HCT116 (cell line): ENCODE measurements around the gene CASP5. TPM values are rescaled to one million over a fixed set of nuclear protein-coding genes. Genes with fewer than 3 reads are reported as not detected.

Experiments
- ATAC-seq: fragments of 200-7000 bp; cut with Tn5 transposase; 2 replicates; pipeline ENCODE4 v1.9.1; 2020; ENCODE audit warnings: mild to moderate bottlenecking, moderate library complexity
- BruUV-seq: library from RNA; stranded (reverse); fragments of 400-500 nt; replicated peaks from 2 replicates; lab custom pipeline; 2021; lab: Mats Ljungman, UMichigan
- CTCF ChIA-PET: fragments of 300-600 bp; sonication (Branson Sonifier 250); formaldehyde crosslinking; loops from one replicate; lab custom pipeline; 2021; ENCODE audit warnings: antibody characterized with exemption; lab: Charles Lee
- POLR2A ChIA-PET: fragments of 300-600, 350-600 bp; sonication (Branson Sonifier 250); formaldehyde crosslinking; loops from one replicate; lab custom pipeline; 2021; ENCODE audit warnings: antibody characterized with exemption; lab: Charles Lee
- RAD21 ChIA-PET, 2 experiments: fragments of 300-600 bp; sonication (Branson Sonifier 250); formaldehyde crosslinking; loops; one replicate each; lab custom pipeline; 2023; ENCODE audit warnings: low total read pairs in 2 of 2; ENCODE audit not compliant: uncharacterized antibody in 2 of 2, unreplicated experiment in 2 of 2, low non-redundant PET in 1 of 2; lab: Charles Lee
- DNase-seq: peaks from one replicate; pipeline ENCODE4 v3.0.0-alpha.2; 2010; ENCODE audit warnings: low read depth, low spot score
- H2AFZ ChIP-seq: fragments of 200-600 bp; shearing (Covaris generic), sonication (generic); 2 replicates; pipeline ENCODE4 v1.6.1; 2017; ENCODE audit warnings: low read depth, mixed run types, mixed read lengths, antibody characterized with exemption, low read length; ENCODE audit not compliant: poor library complexity, severe bottlenecking
- H3K27ac ChIP-seq: 2 replicates; pipeline ENCODE4 v1.5.1; 2012; ENCODE audit warnings: low read depth, low read length
- H3K27me3 ChIP-seq: fragments of 200-600 bp; sonication (generic); 2 replicates; pipeline ENCODE4 v1.6.1; 2016; ENCODE audit warnings: mixed run types, low read length, mixed read lengths; ENCODE audit not compliant: insufficient read depth
- H3K36me3 ChIP-seq, 2 experiments: fragments of 200-500 bp in 1 of 2; fragments of 200-600 bp in 1 of 2; sonication (Bioruptor generic) in 1 of 2; sonication (generic) in 1 of 2; 2 replicates each; pipeline versions ENCODE4 v1.5.1 to v1.6.1; 2014 to 2016; ENCODE audit warnings: low read length in 2 of 2, inconsistent platforms in 1 of 2, mixed read lengths in 1 of 2, mixed run types in 1 of 2; ENCODE audit not compliant: insufficient read depth in 2 of 2, control insufficient read depth in 1 of 2
- H3K4me1 ChIP-seq, 2 experiments: fragments of 200-600 bp in 1 of 2; sonication (generic) in 1 of 2; 2 replicates each; pipeline versions ENCODE4 v1.5.1 to v1.6.1; 2012 to 2017; ENCODE audit warnings: low read length in 2 of 2, inconsistent platforms in 1 of 2, mild to moderate bottlenecking in 1 of 2, mixed read lengths in 1 of 2, mixed run types in 1 of 2, moderate library complexity in 1 of 2; ENCODE audit not compliant: insufficient read depth in 2 of 2, control insufficient read depth in 1 of 2
- H3K4me2 ChIP-seq: fragments of 200-600 bp; sonication (generic); 2 replicates; pipeline ENCODE4 v1.6.1; 2017; ENCODE audit warnings: mixed run types, low read length, mixed read lengths
- H3K4me3 ChIP-seq, 2 experiments: fragments of 200-600 bp in 1 of 2; sonication (generic) in 1 of 2; replicated peaks in 1 of 2; 2 replicates each; pipeline ENCODE4 v1.5.1; 2011 to 2016; ENCODE audit warnings: low read length in 2 of 2, control low read depth in 1 of 2, low read depth in 1 of 2, mild to moderate bottlenecking in 1 of 2, mixed read lengths in 1 of 2, mixed run types in 1 of 2
- H3K79me2 ChIP-seq: fragments of 200-600 bp; sonication (generic); 2 replicates; pipeline ENCODE4 v1.6.1; 2017; ENCODE audit warnings: mild to moderate bottlenecking, mixed run types, low read length, moderate library complexity, mixed read lengths; ENCODE audit not compliant: insufficient read depth
- H3K9ac ChIP-seq: fragments of 200-600 bp; sonication (generic); 2 replicates; pipeline ENCODE4 v1.6.1; 2016; ENCODE audit warnings: low read length, mixed read lengths
- H3K9me2 ChIP-seq: fragments of 200-600 bp; sonication (generic), shearing (Covaris generic); 2 replicates; pipeline ENCODE4 v1.6.1; 2017; ENCODE audit warnings: mixed run types, mild to moderate bottlenecking, moderate library complexity; ENCODE audit not compliant: insufficient read depth
- H3K9me3 ChIP-seq, 2 experiments: fragments of 200-500 bp in 1 of 2; fragments of 200-600 bp in 1 of 2; sonication (Bioruptor generic) in 1 of 2; sonication (generic) in 1 of 2; 2 replicates each; pipeline ENCODE4 v1.6.1; 2014 to 2017; ENCODE audit warnings: low read length in 2 of 2, mixed read lengths in 2 of 2, inconsistent platforms in 1 of 2, low read depth in 1 of 2, mild to moderate bottlenecking in 1 of 2, mixed run types in 1 of 2, moderate library complexity in 1 of 2; ENCODE audit not compliant: control insufficient read depth in 1 of 2, insufficient read depth in 1 of 2
- H4K20me1 ChIP-seq: fragments of 200-600 bp; sonication (generic), shearing (Covaris generic); 2 replicates; pipeline ENCODE4 v1.6.1; 2017; ENCODE audit warnings: mixed run types, mild to moderate bottlenecking, moderate library complexity; ENCODE audit not compliant: insufficient read depth
- ATF3 ChIP-seq: IDR thresholded peaks from 2 replicates; pipeline ENCODE4 v1.6.1; 2012
- CBX3 ChIP-seq: IDR thresholded peaks from 2 replicates; pipeline ENCODE4 v1.6.1; 2012; ENCODE audit warnings: low read depth
- CEBPB ChIP-seq: IDR thresholded peaks from 2 replicates; pipeline ENCODE4 v1.6.1; 2012; ENCODE audit warnings: low read depth
- ELF1 ChIP-seq: IDR thresholded peaks from 2 replicates; pipeline ENCODE4 v1.6.1; 2012; ENCODE audit warnings: low read depth, borderline replicate concordance
- EZH2 ChIP-seq: fragments of 200-600 bp; sonication (generic); IDR thresholded peaks from 2 replicates; pipeline ENCODE4 v1.6.1; 2017; ENCODE audit warnings: antibody characterized with exemption, mixed run types
- EZH2phosphoT487 ChIP-seq: fragments of 200-600 bp; IDR thresholded peaks from 2 replicates; pipeline ENCODE4 v1.6.1; 2018; ENCODE audit warnings: antibody characterized with exemption, borderline replicate concordance
- FOSL1 ChIP-seq: IDR thresholded peaks from 2 replicates; pipeline ENCODE4 v1.6.1; 2012; ENCODE audit warnings: low read depth
- JUND ChIP-seq: IDR thresholded peaks from 2 replicates; pipeline ENCODE4 v1.6.1; 2012
- MAX ChIP-seq: IDR thresholded peaks from 2 replicates; pipeline ENCODE4 v1.6.1; 2012
- POLR2A ChIP-seq: IDR thresholded peaks from 2 replicates; pipeline ENCODE4 v1.7.0; 2011; ENCODE audit warnings: borderline replicate concordance; ENCODE audit not compliant: insufficient read depth, insufficient read length; ENCODE audit errors: extremely low read depth
- POLR2AphosphoS5 ChIP-seq: IDR thresholded peaks from 2 replicates; pipeline ENCODE4 v1.6.1; 2011; ENCODE audit warnings: mild to moderate bottlenecking, low read depth, low read length, moderate library complexity
- RAD21 ChIP-seq: IDR thresholded peaks from 2 replicates; pipeline ENCODE4 v1.6.1; 2012; ENCODE audit warnings: low read depth, mild to moderate bottlenecking
- REST ChIP-seq: IDR thresholded peaks from 2 replicates; pipeline ENCODE4 v1.6.1; 2012; ENCODE audit warnings: low read depth
- SIN3A ChIP-seq: IDR thresholded peaks from 2 replicates; pipeline ENCODE4 v1.6.1; 2012; ENCODE audit warnings: low read depth
- SRF ChIP-seq: IDR thresholded peaks from 2 replicates; pipeline ENCODE4 v1.6.1; 2012; ENCODE audit warnings: low read depth
- TCF7L2 ChIP-seq: IDR thresholded peaks from 2 replicates; pipeline ENCODE4 v1.7.0; 2011; ENCODE audit warnings: borderline replicate concordance, inconsistent platforms; ENCODE audit not compliant: insufficient read depth, insufficient read length; ENCODE audit errors: extremely low read depth
- YY1 ChIP-seq: IDR thresholded peaks from 2 replicates; pipeline ENCODE4 v1.6.1; 2011; ENCODE audit warnings: low read length, low read depth, moderate library complexity, mild to moderate bottlenecking; ENCODE audit not compliant: insufficient replicate concordance; ENCODE audit errors: extremely low read depth
- ZBTB33 ChIP-seq: IDR thresholded peaks from 2 replicates; pipeline ENCODE4 v1.6.1; 2011; ENCODE audit warnings: mild to moderate bottlenecking, low read length, moderate library complexity; ENCODE audit not compliant: insufficient replicate concordance; ENCODE audit errors: extremely low read depth
- intact Hi-C: fragments of 100-400 bp; cut with micrococcal nuclease; formaldehyde crosslinking; loops from 2 replicates; pipeline ENCODE4 v1.10.0; 2022
- total RNA-seq: library from RNA; stranded (reverse); gene quantifications from one replicate; pipeline ENCODE4 v1.2.1, GENCODE V29; 2021; ENCODE audit not compliant: unreplicated experiment

The CASP5 gene
- total RNA-seq, 1 experiment from 2014 or later: not detected

- Histone ChIP-seq H3K27ac (no peak overlapping the region), H3K79me2 (no peaks in the 10 kb centered on the region), H4K20me1 (no peaks in the 10 kb centered on the region), H3K27me3 (no peaks in the 10 kb centered on the region), H3K9me3 (no peaks in the 10 kb centered on the region), H3K4me2 (no peak overlapping the region), H3K9me2 (no peaks in the 10 kb centered on the region), H3K4me3 (no peak overlapping the region), H3K36me3 (no peaks in the 10 kb centered on the region), H3K9ac (no peak overlapping the region), H3K4me1 (no peaks in the 10 kb centered on the region), H2AFZ (no peak overlapping the region)
- no TSS peak for BruUV-seq
- TF ChIP-seq EZH2 (no peak), FOSL1 (no peak), ATF3 (no peak), YY1 (no peak), MAX (no peak), POLR2A (no peak), POLR2AphosphoS5 (no peak), ELF1 (no peak), TCF7L2 (no peak), JUND (no peak), RAD21 (no peak), CBX3 (no peak), SRF (no peak), REST (no peak), CEBPB (no peak), EZH2phosphoT487 (no peak), ZBTB33 (no peak), SIN3A (no peak)
- ChIA-PET CTCF (no interaction called here), RAD21 (no interaction called here), POLR2A (no interaction called here)
- intact Hi-C loops: no loop called here
- DNase-seq (no peak), ATAC-seq (no peak)
Observed at GRCh38 chr11:105007463-105007862, 15.5 kb downstream of the CASP5 start.
